Measurements from ENCODE around the gene CAMSAP2. TPM values are rescaled to one million over a fixed set of nuclear protein-coding genes. Genes with fewer than 3 reads are reported as not detected.

The CAMSAP2 gene
- total and polyA plus RNA-seq, 10 of the 15 experiments (the other 5 are each of a cell fraction or from before 2014, with no cell fraction given) = 3.9 to 19.8 (median 8.0) TPM

- no peaks in the 10 kb centered on the region for H3K79me2 ChIP-seq (ENCODE audit: control insufficient read depth, insufficient read depth, low read length)
- peaks cover 39% of the 10 kb centered on the region for H3K4me1 ChIP-seq (ENCODE audit: control insufficient read depth, insufficient read depth, low read length)
- SMC1A ChIA-PET (ENCODE audit: uncharacterized antibody, unreplicated experiment) = interaction anchor here (0.6 to 16.6 kb wide), 15 partner anchors 10 to 235 kb away, joined by 3 to 208 read pairs (median 6); no protein-coding TSS in a partner anchor
- intact Hi-C loops (cut with micrococcal nuclease; ENCODE audit: unreplicated experiment) = loop anchor here (1.0 kb wide), 2 partner anchors 13 to 16 kb away; no protein-coding TSS in a partner anchor
- H3K36me3 ChIP-seq (ENCODE audit: control insufficient read depth in 2 of 2, insufficient read depth in 2 of 2, low read length in 1 of 2) = 0 out of 4 replicates have a peak, but pooled peaks cover 0 to 4% of the 10 kb centered on the region in 2 experiments
- no peaks in the 10 kb centered on the region for H3K9me3 ChIP-seq (replicated peaks; ENCODE audit: control insufficient read depth, insufficient read depth, low read length)
- CTCF ChIA-PET = interaction anchor here (1.0 to 7.7 kb wide), 9 partner anchors 15 to 303 kb away, joined by 3 to 73 read pairs (median 4); no protein-coding TSS in a partner anchor
- H4K20me1 ChIP-seq (ENCODE audit: control insufficient read depth, insufficient read depth) = no peaks in the 10 kb centered on the region
- H3K27ac ChIP-seq (ENCODE audit: control insufficient read depth, insufficient read depth) = peak overlapping the region; percentile 76
- in situ Hi-C loops (cut with MboI) = no loop called here
- no peak overlapping the region for H3K4me3 ChIP-seq
- peak overlapping the region; percentile 56; the same call in 1 of the 2 replicates for H3K4me2 ChIP-seq (ENCODE audit: control insufficient read depth, insufficient read depth)
- TSS peak; percentile 43 for BruUV-seq (replicated peaks)
- no peaks in the 10 kb centered on the region for H3K27me3 ChIP-seq (replicated peaks in 1 of 2; ENCODE audit: control insufficient read depth in 2 of 2, insufficient read depth in 2 of 2, low read length in 1 of 2)
- RAD21 ChIA-PET (ENCODE audit: unreplicated experiment) = interaction anchor here (0.7 to 7.2 kb wide), 10 partner anchors 17 to 534 kb away, joined by 3 to 125 read pairs (median 5); partner anchors contain the start of gene KIF14
- peak; percentile 70 for ATAC-seq
- H3K9ac ChIP-seq (ENCODE audit: control insufficient read depth, insufficient read depth, low read length) = peak overlapping the region; percentile 39; the same call in 1 of the 2 replicates
- H2AFZ ChIP-seq (ENCODE audit: control insufficient read depth, low read depth, low read length) = no peak overlapping the region
- FAIRE-seq = no peak
- WGBS (ENCODE audit: insufficient coverage, insufficient replicate concordance, low lambda C conversion rate, missing lambda C conversion rate) = 2% methylated on average over 2 of the region's 2 CpGs
- DNase-seq (ENCODE audit: low read depth, low spot score) = no peak
- POLR2A ChIA-PET = interaction anchor here (0.7 to 1.6 kb wide), 9 partner anchors 16 to 174 kb away, joined by 3 to 12 read pairs (median 5); no protein-coding TSS in a partner anchor
- no peak for TF ChIP-seq SMAD1 (IDR thresholded peaks at IDR 0.05; ENCODE audit: low read depth, partially characterized antibody)
- TF ChIP-seq RELB (IDR thresholded peaks at IDR 0.05; ENCODE audit: low read depth) = peak; percentile 75; the same call in 1 of the 2 replicates
- 0 out of 2 replicates have a peak, but pooled peaks have one; percentile 15 for TF ChIP-seq NR2F1 (conservative IDR thresholded peaks at IDR 0.05)
- TF ChIP-seq EP300 (IDR thresholded peaks at IDR 0.05; ENCODE audit: borderline replicate concordance in 1 of 2, control insufficient read depth in 1 of 2, low read depth in 2 of 2, low read length in 2 of 2) = peak; percentile 36 to 37; a peak in 2 of 4 replicates
- TF ChIP-seq DPF2 (IDR thresholded peaks at IDR 0.05) = peak; percentile 43; the same call in 1 of the 2 replicates
- 0 out of 2 replicates have a peak, but pooled peaks have one; percentile 53 for TF ChIP-seq BMI1 (IDR thresholded peaks at IDR 0.05; ENCODE audit: borderline replicate concordance)
- TF ChIP-seq BHLHE40 (IDR thresholded peaks at IDR 0.05; ENCODE audit: borderline replicate concordance in 1 of 2, low read depth in 2 of 2, low read length in 1 of 2) = 0 out of 4 replicates have a peak, but pooled peaks have one; percentile 7 to 34
- peak; percentile 90 for TF ChIP-seq MTA2 (IDR thresholded peaks at IDR 0.05; ENCODE audit: low read depth)
- peak; percentile 96 for TF ChIP-seq ZNF384 (IDR thresholded peaks at IDR 0.05; ENCODE audit: borderline replicate concordance, low read depth, low read length)
- no peak for TF ChIP-seq SP1 (IDR thresholded peaks at IDR 0.05; ENCODE audit: low read depth, low read length)
- TF ChIP-seq NBN (IDR thresholded peaks at IDR 0.05) = peak; percentile 78
- peak; percentile 69 for TF ChIP-seq SPI1 (IDR thresholded peaks at IDR 0.05; ENCODE audit: borderline replicate concordance, insufficient read depth, low read depth, low read length)
- peak in 1 of 2 experiments; percentile 57; a peak in 1 of 4 replicates for TF ChIP-seq IKZF2 (IDR thresholded peaks at IDR 0.05)
- TF ChIP-seq PAX5 (IDR thresholded peaks at IDR 0.05; ENCODE audit: borderline replicate concordance, low read depth, low read length) = no peak
- TF ChIP-seq ZBTB40 (IDR thresholded peaks at IDR 0.05; ENCODE audit: borderline replicate concordance) = peak; percentile 66; the same call in 1 of the 2 replicates
These were observed 123.4 kb downstream of the CAMSAP2 start for GRCh38 chr1:200861937-200862647.

All from GM12878 (cell line).